HG02571 (cell line): ENCODE data around the gene ZNRF1.

ENCODE experiments used
- ATAC-seq: cut with Tn5 transposase; IDR thresholded peaks from one replicate; pipeline ENCODE4 v1.9.1; 2021; ENCODE audit warnings: mild to moderate bottlenecking, moderate library complexity; ENCODE audit not compliant: unreplicated experiment

The ZNRF1 gene

GRCh38 chr16:75138636-75139035 lies 139.8 kb downstream of the ZNRF1 start:
- no peak for ATAC-seq

- ATAC-seq: no peak
These were observed 140.7 kb downstream of the ZNRF1 start for GRCh38 chr16:75139498-75139897.

- ATAC-seq: no peak
These were observed 145.1 kb downstream of the ZNRF1 start for GRCh38 chr16:75143941-75144340.

GRCh38 chr16:75147968-75148310 lies 149.1 kb downstream of the ZNRF1 start:
- ATAC-seq: no peak

- peak; percentile 78 for ATAC-seq
These were observed 149.7 kb downstream of the ZNRF1 start, which contains the start of gene ZFP1 for GRCh38 chr16:75148311-75149195. Gene ZFP1, plus strand, starts transcription at chr16:75148524. Its CDS starts 4,428 bp downstream, at chr16:75152952.

- ATAC-seq: no peak
These were observed 153.0 kb downstream of the ZNRF1 start for GRCh38 chr16:75151798-75152197.

- ATAC-seq: no peak
These were observed 153.8 kb downstream of the ZNRF1 start for GRCh38 chr16:75152635-75153034.

- ATAC-seq: no peak
These were observed 161.6 kb downstream of the ZNRF1 start for GRCh38 chr16:75160386-75160785.
